GM23248 (cell line): ENCODE results near the gene CDC14B. TPM values are rescaled to one million over a fixed set of nuclear protein-coding genes. Genes with fewer than 3 reads are reported as not detected.

Source experiments
- DNase-seq: peaks from one replicate; pipeline ENCODE4 v3.0.0-alpha.2; 2015
- H2AFZ ChIP-seq: fragments of 200-600 bp; sonication (generic); 2 replicates; pipeline ENCODE4 v1.6.1; 2016; ENCODE audit warnings: antibody characterized with exemption
- H3F3A ChIP-seq: fragments of 200-600 bp; sonication (generic); 2 replicates; pipeline ENCODE4 v1.6.1; 2016; ENCODE audit warnings: mild to moderate bottlenecking, antibody characterized with exemption, mixed run types; ENCODE audit not compliant: insufficient read depth
- H3K27ac ChIP-seq: fragments of 200-600 bp; sonication (generic); 2 replicates; pipeline ENCODE4 v1.5.1; 2016; ENCODE audit warnings: mild to moderate bottlenecking
- H3K27me3 ChIP-seq: fragments of 200-600 bp; sonication (generic); replicated peaks from 2 replicates; pipeline ENCODE4 v1.6.1; 2016; ENCODE audit warnings: mild to moderate bottlenecking; ENCODE audit not compliant: insufficient read depth
- H3K36me3 ChIP-seq: fragments of 200-600 bp; sonication (generic); 2 replicates; pipeline ENCODE4 v1.6.1; 2016; ENCODE audit warnings: low read depth, mild to moderate bottlenecking
- H3K4me1 ChIP-seq: fragments of 200-600 bp; sonication (generic); 2 replicates; pipeline ENCODE4 v1.6.1; 2016; ENCODE audit warnings: mild to moderate bottlenecking; ENCODE audit not compliant: insufficient read depth
- H3K4me2 ChIP-seq: fragments of 200-600 bp; sonication (generic); one replicate; pipeline ENCODE4 v1.6.1; 2016; ENCODE audit warnings: mild to moderate bottlenecking; ENCODE audit not compliant: unreplicated experiment
- H3K4me3 ChIP-seq: fragments of 200-600 bp; sonication (generic); 2 replicates; pipeline ENCODE4 v1.5.1; 2016; ENCODE audit warnings: mild to moderate bottlenecking
- H3K79me2 ChIP-seq: fragments of 200-600 bp; sonication (generic); 2 replicates; pipeline ENCODE4 v1.6.1; 2016; ENCODE audit warnings: mild to moderate bottlenecking; ENCODE audit not compliant: insufficient read depth
- H3K9ac ChIP-seq: fragments of 200-600 bp; sonication (generic); 2 replicates; pipeline ENCODE4 v1.6.1; 2016; ENCODE audit warnings: mild to moderate bottlenecking
- H3K9me2 ChIP-seq: fragments of 200-600 bp; sonication (generic); 2 replicates; pipeline ENCODE4 v1.6.1; 2016; ENCODE audit warnings: mixed run types, mild to moderate bottlenecking, moderate library complexity; ENCODE audit not compliant: insufficient read depth
- H3K9me3 ChIP-seq: fragments of 200-600 bp; sonication (generic); one replicate; pipeline ENCODE4 v1.6.1; 2017; ENCODE audit warnings: low read depth
- H4K20me1 ChIP-seq: fragments of 200-600 bp; sonication (generic); 2 replicates; pipeline ENCODE4 v1.6.0; 2016; ENCODE audit not compliant: insufficient read depth
- EZH2 ChIP-seq: fragments of 200-600 bp; sonication (generic); IDR thresholded peaks from 2 replicates; pipeline ENCODE4 v1.6.1; 2018; ENCODE audit warnings: antibody characterized with exemption, mild to moderate bottlenecking; ENCODE audit not compliant: insufficient read depth, poor library complexity, severe bottlenecking
- EZH2phosphoT487 ChIP-seq: fragments of 200-600 bp; sonication (generic); IDR thresholded peaks from 2 replicates; pipeline ENCODE4 v1.6.1; 2018; ENCODE audit warnings: antibody characterized with exemption, moderate library complexity, mild to moderate bottlenecking, low read depth; ENCODE audit not compliant: insufficient read depth
- WGBS, 2 experiments: methylation state at CpG; one replicate each; pipeline ENCODE4 v1.1.6; 2015 to 2017; ENCODE audit warnings: low lambda C conversion rate in 2 of 2, low coverage in 1 of 2; ENCODE audit errors: missing lambda C conversion rate in 2 of 2; 5-methylcytosine and 5-hydroxymethylcytosine counted together
- in situ Hi-C: fragments of 300-500 bp; cut with MboI; formaldehyde crosslinking; loops from 2 replicates; pipeline ENCODE4 v1.15.0; 2020
- polyA plus RNA-seq: library from polyadenylated mRNA; unstranded; fragments of >200 nt; fragmentation: Nextera tagmentation; extraction: Ambion mirVana; gene quantifications from 2 replicates; pipeline ENCODE4 v1.2.1, GENCODE V29; 2016
- total RNA-seq: library from RNA; depleted of rRNA; stranded (reverse); fragments of >200 nt; shearing (Covaris generic); gene quantifications from 2 replicates; pipeline ENCODE4 v1.2.3, GENCODE V29; 2014

The CDC14B gene
- total and polyA plus RNA-seq, 2 experiments from 2014 or later, result 8.1 to 17.2 TPM

DNA sequence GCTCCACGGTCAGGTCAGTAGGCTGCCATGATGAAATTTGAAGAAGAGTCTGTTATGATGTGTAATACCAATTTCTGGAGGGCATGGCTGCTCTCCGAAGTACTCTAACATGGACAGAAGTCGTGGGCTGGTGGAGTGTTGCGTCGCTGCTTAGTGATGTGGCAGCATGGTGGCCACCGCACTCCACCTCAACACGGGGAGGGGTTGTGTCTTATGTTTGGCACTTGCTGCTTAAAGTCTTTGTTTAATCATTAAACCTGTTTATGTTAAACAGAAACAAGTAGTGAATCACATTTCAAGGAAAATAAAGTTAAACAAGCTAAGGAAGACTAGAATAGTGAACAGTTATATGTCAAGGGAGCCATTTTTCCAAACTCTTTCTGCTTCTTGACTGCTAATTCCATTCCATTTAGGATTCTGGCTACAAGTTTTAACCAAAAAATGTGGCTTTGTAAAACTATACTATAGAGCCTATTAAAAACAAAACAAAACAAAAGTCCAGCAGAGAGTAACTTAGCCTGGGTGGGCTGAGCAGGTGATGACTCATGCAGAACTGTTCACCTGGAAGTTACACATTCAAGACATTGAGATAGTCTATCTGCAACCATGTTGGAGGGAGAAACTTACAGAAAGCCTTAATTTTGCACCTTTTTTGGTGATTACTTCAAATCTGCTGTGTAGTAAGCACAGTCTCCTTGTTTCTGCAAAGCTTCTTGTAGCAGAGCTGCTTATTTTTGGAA, 160.2 kb downstream of the CDC14B start:
- Histone ChIP-seq H2AFZ (no peak overlapping the region), H3K4me3 (no peak overlapping the region), H3K9me3 (no peaks in the 10 kb centered on the region), H4K20me1 (no peaks in the 10 kb centered on the region), H3K4me2 (peak overlapping the region; percentile 79), H3F3A (peaks cover 23% of the 10 kb centered on the region), H3K9me2 (no peaks in the 10 kb centered on the region), H3K79me2 (peaks cover 36% of the 10 kb centered on the region), H3K4me1 (peaks cover 18% of the 10 kb centered on the region), H3K27me3 (no peaks in the 10 kb centered on the region), H3K36me3 (peaks cover 5% of the 10 kb centered on the region; the same call in 1 of the 2 replicates), H3K27ac (no peak overlapping the region; the same call in 1 of the 2 replicates), H3K9ac (no peak overlapping the region)
- in situ Hi-C loops, result no loop called here
- TF ChIP-seq EZH2 (no peak), EZH2phosphoT487 (no peak)
- DNase-seq, result no peak
- WGBS, 2 experiments, result 96 to 99% methylated on average over 7 of the region's 7 CpGs

DNA sequence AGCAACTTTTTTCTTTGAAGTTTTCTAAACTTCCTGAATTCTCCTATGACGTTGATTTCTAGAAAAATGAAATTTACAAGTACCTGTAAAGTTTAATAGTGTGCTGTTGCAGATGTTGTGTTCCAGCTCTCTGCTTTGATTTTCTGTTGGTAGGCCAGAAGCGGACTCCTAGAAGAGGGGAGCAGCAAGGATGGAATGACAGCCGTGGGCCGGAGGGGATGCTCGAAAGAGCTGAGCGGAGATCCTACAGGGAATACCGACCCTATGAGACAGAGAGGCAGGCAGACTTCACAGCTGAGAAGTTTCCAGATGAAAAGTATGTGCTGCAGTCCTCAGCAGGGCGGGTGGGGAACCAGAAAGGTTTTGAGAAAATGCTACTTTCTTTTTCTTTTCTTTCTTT, 161.4 kb downstream of the CDC14B start:
- peaks cover 18% of the 10 kb centered on the region for H3K4me1 ChIP-seq
- H3K36me3 ChIP-seq, result peaks cover 5% of the 10 kb centered on the region; the same call in 1 of the 2 replicates
- no peaks in the 10 kb centered on the region for H3K9me3 ChIP-seq
- H3K27me3 ChIP-seq, result no peaks in the 10 kb centered on the region
- no peak for DNase-seq
- H2AFZ ChIP-seq, result no peak overlapping the region
- no peaks in the 10 kb centered on the region for H4K20me1 ChIP-seq
- no peak overlapping the region for H3K4me2 ChIP-seq
- 90 to 93% methylated on average over 7 to 8 of the region's 8 CpGs for WGBS, 2 experiments
- H3K4me3 ChIP-seq, result no peak overlapping the region
- H3F3A ChIP-seq, result peaks cover 28% of the 10 kb centered on the region
- in situ Hi-C loops, result no loop called here
- TF ChIP-seq EZH2phosphoT487 (no peak), EZH2 (no peak)
- H3K27ac ChIP-seq, result no peak overlapping the region
- no peak overlapping the region for H3K9ac ChIP-seq
- no peaks in the 10 kb centered on the region for H3K9me2 ChIP-seq
- H3K79me2 ChIP-seq, result peaks cover 48% of the 10 kb centered on the region

GRCh38 chr9:96457266-96457665, 162.4 kb downstream of the CDC14B start:
- H3K79me2 ChIP-seq, result peaks cover 58% of the 10 kb centered on the region
- WGBS, 2 experiments, result 97 to 99% methylated on average over 4 of the region's 4 CpGs
- in situ Hi-C loops, result no loop called here

DNA sequence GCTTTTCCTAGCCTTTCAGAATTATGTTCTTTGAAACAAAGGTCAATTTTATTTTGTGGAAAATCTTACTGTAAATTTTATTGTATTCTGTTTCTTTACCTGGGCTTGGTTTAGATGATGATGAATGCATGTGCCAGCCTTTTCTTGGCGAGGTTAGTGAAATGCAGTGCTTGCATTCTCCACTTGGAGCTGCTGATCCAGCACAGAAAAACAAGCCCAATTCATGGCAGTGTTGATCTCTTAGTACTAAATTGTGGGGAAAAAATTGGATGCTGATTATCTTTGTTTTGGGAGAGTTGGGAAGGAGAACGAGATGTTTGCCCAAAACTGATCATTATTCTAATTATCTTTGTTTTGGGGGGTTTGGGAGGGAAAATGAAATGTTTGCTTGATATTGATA, 166.0 kb downstream of the CDC14B start:
- H3K4me2 ChIP-seq, result no peak overlapping the region
- no peak for TF ChIP-seq EZH2phosphoT487
- no peak for TF ChIP-seq EZH2
- peak; percentile 79 for DNase-seq
- no peak overlapping the region for H3K4me3 ChIP-seq
- H3K27ac ChIP-seq, result no peak overlapping the region
- peaks cover 11% of the 10 kb centered on the region for H3K4me1 ChIP-seq
- peaks cover 4% of the 10 kb centered on the region; the same call in 1 of the 2 replicates for H3F3A ChIP-seq
- no peaks in the 10 kb centered on the region for H3K9me3 ChIP-seq
- WGBS, 2 experiments, result 22 to 24% methylated on average over 2 of the region's 2 CpGs
- H4K20me1 ChIP-seq, result no peaks in the 10 kb centered on the region
- no peaks in the 10 kb centered on the region for H3K9me2 ChIP-seq
- in situ Hi-C loops, result no loop called here
- H3K79me2 ChIP-seq, result peaks cover 68% of the 10 kb centered on the region
- H2AFZ ChIP-seq, result no peak overlapping the region
- no peaks in the 10 kb centered on the region for H3K27me3 ChIP-seq
- H3K9ac ChIP-seq, result no peak overlapping the region
- H3K36me3 ChIP-seq, result no peaks in the 10 kb centered on the region

More at GRCh38 chr9:96457266-96457665, 162.4 kb downstream of the CDC14B start:
- DNase-seq, result no peak
- Histone ChIP-seq H3K9me2 (no peaks in the 10 kb centered on the region), H3F3A (peaks cover 28% of the 10 kb centered on the region), H3K9me3 (no peaks in the 10 kb centered on the region), H3K27me3 (no peaks in the 10 kb centered on the region), H4K20me1 (no peaks in the 10 kb centered on the region), H3K36me3 (peaks cover 5% of the 10 kb centered on the region; the same call in 1 of the 2 replicates), H3K4me3 (no peak overlapping the region), H3K27ac (no peak overlapping the region), H3K4me2 (no peak overlapping the region), H3K4me1 (peaks cover 22% of the 10 kb centered on the region), H3K9ac (no peak overlapping the region), H2AFZ (no peak overlapping the region)
- TF ChIP-seq EZH2 (no peak), EZH2phosphoT487 (no peak)
